ENCODE measurements around the gene SLC25A10. TPM values are rescaled to one million over a fixed set of nuclear protein-coding genes. Genes with fewer than 3 reads are reported as not detected.

The SLC25A10 gene
- total and polyA plus RNA-seq, 8 donors, result 3.5 to 55.6 (median 33.6) TPM

DNA sequence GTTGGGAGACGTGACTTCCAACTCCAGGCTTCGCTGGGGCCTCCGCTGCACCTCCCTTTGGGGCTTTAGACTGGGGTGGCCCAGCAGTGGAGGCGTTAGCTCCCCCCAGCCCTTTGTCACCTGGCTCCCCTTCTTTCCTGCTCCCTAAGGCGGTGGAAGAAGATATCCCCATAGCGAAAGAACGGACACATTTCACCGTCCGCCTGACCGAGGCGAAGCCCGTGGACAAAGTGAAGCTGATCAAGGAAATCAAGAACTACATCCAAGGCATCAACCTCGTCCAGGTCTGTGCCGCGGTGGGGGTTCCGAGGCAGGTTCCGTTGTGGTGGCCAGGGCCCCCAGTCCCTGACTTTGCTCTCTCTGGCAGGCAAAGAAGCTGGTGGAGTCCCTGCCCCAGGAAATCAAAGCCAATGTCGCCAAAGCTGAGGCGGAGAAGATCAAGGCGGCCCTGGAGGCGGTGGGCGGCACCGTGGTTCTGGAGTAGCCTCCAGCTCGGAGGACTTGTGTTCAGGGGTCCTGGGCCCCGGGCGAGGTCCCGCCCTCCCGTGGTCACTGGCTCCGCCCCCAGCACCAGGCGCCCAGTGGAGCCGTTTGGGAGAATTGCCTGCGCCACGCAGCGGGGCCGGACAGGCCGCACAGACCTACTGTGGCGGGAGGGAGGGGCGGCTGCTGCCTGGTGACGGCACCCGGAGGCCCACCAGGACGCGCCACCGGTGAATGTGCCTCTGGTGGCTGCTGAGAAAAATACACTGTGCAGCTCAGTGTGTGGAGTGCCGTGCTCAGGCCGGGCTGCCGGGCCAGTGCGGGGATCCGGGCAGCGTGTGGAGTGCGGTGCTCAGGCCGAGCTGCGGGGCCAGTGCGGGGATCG, 5.1 kb upstream of the SLC25A10 start:
- H3K27ac ChIP-seq, result no peak overlapping the region
- 89 to 93% (median 92%) methylated on average over 34 to 54 of the region's 54 CpGs for WGBS, 5 donors
- no peak for DNase-seq
- no peaks in the 10 kb centered on the region for H3K9me3 ChIP-seq
- peaks cover 34 to 46% (median 44%) of the 10 kb centered on the region in 4 donors for H3K4me1 ChIP-seq
- intact Hi-C loops (cut with DNase I; ENCODE audit: low total_unique reads), result no loop called here
- no peaks in the 10 kb centered on the region for H3K27me3 ChIP-seq
- peaks cover 30 to 38% (median 33%) of the 10 kb centered on the region in 4 donors for H3K36me3 ChIP-seq
- TF ChIP-seq POLR2A (IDR thresholded peaks at IDR 0.05) (no peak), POLR2AphosphoS5 (IDR thresholded peaks at IDR 0.05) (no peak), EP300 (IDR thresholded peaks at IDR 0.05) (no peak), CTCF (IDR thresholded peaks at IDR 0.05) (no peak)
- H3K4me3 ChIP-seq, result no peak overlapping the region

GRCh38 chr17:81707725-81708646, 4.1 kb upstream of the SLC25A10 start:
- WGBS, 5 donors, result 85 to 90% (median 86%) methylated on average over 19 to 25 of the region's 25 CpGs
- DNase-seq, result no peak
- Histone ChIP-seq H3K27ac (no peak overlapping the region), H3K4me3 (no peak overlapping the region), H3K36me3 (peaks cover 30 to 37% (median 33%) of the 10 kb centered on the region in 4 donors), H3K4me1 (peaks cover 33 to 46% (median 44%) of the 10 kb centered on the region in 4 donors), H3K27me3 (no peaks in the 10 kb centered on the region), H3K9me3 (no peaks in the 10 kb centered on the region)
- no peak for TF ChIP-seq EP300 (IDR thresholded peaks at IDR 0.05)
- TF ChIP-seq POLR2A (IDR thresholded peaks at IDR 0.05), result no peak
- no peak for TF ChIP-seq CTCF (IDR thresholded peaks at IDR 0.05)
- TF ChIP-seq POLR2AphosphoS5 (IDR thresholded peaks at IDR 0.05), result no peak
- intact Hi-C loops (cut with DNase I; ENCODE audit: low total_unique reads), result no loop called here

DNA sequence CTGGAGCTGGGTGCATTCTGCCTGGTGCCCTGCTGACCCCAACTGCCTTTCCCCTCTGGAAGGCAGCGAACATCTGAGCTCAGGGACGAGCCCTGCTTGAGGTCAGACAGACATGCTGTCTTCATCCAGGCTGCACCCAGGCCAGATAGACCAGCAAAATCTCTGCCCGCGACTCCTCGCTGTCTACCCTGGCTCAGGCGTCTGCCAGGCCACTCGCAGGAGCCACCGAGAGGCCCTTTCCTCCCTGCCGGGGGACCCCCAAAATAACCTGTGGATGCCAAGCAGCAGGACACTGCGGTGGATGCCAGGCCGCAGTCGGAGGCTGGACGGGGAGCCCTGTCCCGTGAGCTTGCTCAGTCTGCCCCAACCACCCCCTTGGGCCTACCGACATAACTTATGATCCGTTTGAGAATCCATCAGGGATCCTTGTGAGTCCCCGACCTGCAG, 3.3 kb upstream of the SLC25A10 start:
- Histone ChIP-seq H3K27me3 (no peaks in the 10 kb centered on the region), H3K9me3 (no peaks in the 10 kb centered on the region), H3K4me3 (no peak overlapping the region), H3K27ac (no peak overlapping the region), H3K4me1 (peaks cover 38 to 51% (median 47%) of the 10 kb centered on the region in 4 donors), H3K36me3 (peaks cover 30 to 37% (median 33%) of the 10 kb centered on the region in 4 donors)
- TF ChIP-seq POLR2AphosphoS5 (IDR thresholded peaks at IDR 0.05) (no peak), CTCF (IDR thresholded peaks at IDR 0.05) (no peak), POLR2A (IDR thresholded peaks at IDR 0.05) (no peak), EP300 (IDR thresholded peaks at IDR 0.05) (no peak)
- intact Hi-C loops (cut with DNase I; ENCODE audit: low total_unique reads), result no loop called here
- 88 to 95% (median 91%) methylated on average over 13 to 17 of the region's 17 CpGs for WGBS, 5 donors
- DNase-seq, result no peak
